K562 (cell line): ENCODE results near the gene KCNK1. TPM values are rescaled to one million over a fixed set of nuclear protein-coding genes. Genes with fewer than 3 reads are reported as not detected.

Experiments
- BRCA1 ChIP-seq, 2 experiments: fragments of 450-650 bp in 1 of 2; sonication (generic) in 1 of 2; formaldehyde crosslinking in 1 of 2; IDR thresholded peaks; 2 replicates each; pipeline versions ENCODE4 v1.5.0 to v1.6.1; 2017 to 2020; ENCODE audit warnings: mild to moderate bottlenecking in 1 of 2, missing genetic modification reagents in 1 of 2
- CBFB ChIP-seq: sonication (generic); formaldehyde crosslinking; IDR thresholded peaks from 2 replicates; pipeline ENCODE4 v1.4.0; 2020; ENCODE audit warnings: mild to moderate bottlenecking, missing genetic modification reagents
- DACH1 ChIP-seq: fragments of 450-650 bp; IDR thresholded peaks from 2 replicates; pipeline ENCODE4 v1.6.1; 2018; ENCODE audit not compliant: partially characterized antibody
- FOXJ2 ChIP-seq: fragments of 200-800 bp; sonication (Bioruptor generic); IDR thresholded peaks from 2 replicates; pipeline ENCODE4 v1.6.1; 2016; ENCODE audit warnings: missing genetic modification characterization, missing compliant biosample characterization
- GTF2A2 ChIP-seq: IDR thresholded peaks from 2 replicates; pipeline ENCODE4 v1.6.1; 2016; ENCODE audit warnings: mild to moderate bottlenecking, missing genetic modification characterization, missing compliant biosample characterization
- HLTF ChIP-seq: fragments of 450-650 bp; IDR thresholded peaks from 2 replicates; pipeline ENCODE4 v1.6.1; 2016
- HSF4 ChIP-seq: fragments of 250-450 bp; sonication (Bioruptor Pico); IDR thresholded peaks from 2 replicates; pipeline ENCODE4 v2.1.2; 2022; ENCODE audit warnings: mild to moderate bottlenecking, moderate library complexity, borderline replicate concordance
- KDM1A ChIP-seq, 2 experiments: fragments of 450-650 bp; IDR thresholded peaks; 2 replicates each; pipeline ENCODE4 v1.6.1; 2016; ENCODE audit warnings: mild to moderate bottlenecking in 2 of 2
- KDM5B ChIP-seq: fragments of 200-600 bp; sonication (generic); IDR thresholded peaks from 2 replicates; pipeline ENCODE4 v1.6.1; 2012; ENCODE audit warnings: low read depth, mild to moderate bottlenecking, moderate library complexity, low read length, control low read depth, inconsistent platforms; ENCODE audit not compliant: insufficient replicate concordance
- KHSRP ChIP-seq: fragments of 450-650 bp; IDR thresholded peaks from 2 replicates; pipeline ENCODE4 v1.6.1; 2017
- LCOR ChIP-seq: sonication (generic); formaldehyde crosslinking; IDR thresholded peaks from 2 replicates; pipeline ENCODE4 v1.8.0; 2022; ENCODE audit warnings: mild to moderate bottlenecking, missing genetic modification reagents
- MCM2 ChIP-seq: fragments of 450-650 bp; IDR thresholded peaks from 2 replicates; pipeline ENCODE4 v1.6.1; 2017; ENCODE audit warnings: low read depth, mild to moderate bottlenecking
- MITF ChIP-seq: IDR thresholded peaks from 2 replicates; pipeline ENCODE4 v1.6.1; 2014; ENCODE audit warnings: antibody characterized with exemption
- MTA3 ChIP-seq: fragments of 450-650 bp; formaldehyde crosslinking; IDR thresholded peaks from 2 replicates; pipeline ENCODE4 v1.6.1; 2017; ENCODE audit warnings: mild to moderate bottlenecking, borderline replicate concordance
- NFXL1 ChIP-seq: fragments of 450-650 bp; formaldehyde crosslinking; IDR thresholded peaks from 2 replicates; pipeline ENCODE4 v1.4.0; 2021; ENCODE audit warnings: mild to moderate bottlenecking
- RB1 ChIP-seq: fragments of 450-650 bp; IDR thresholded peaks from 2 replicates; pipeline ENCODE4 v1.6.1; 2017; ENCODE audit warnings: low read depth, mild to moderate bottlenecking
- RBM14 ChIP-seq: fragments of 200-400 bp; formaldehyde crosslinking; IDR thresholded peaks from 2 replicates; pipeline ENCODE4 v1.6.1; 2018; ENCODE audit warnings: low read depth, mild to moderate bottlenecking, low read length, moderate library complexity, borderline replicate concordance; ENCODE audit not compliant: insufficient read depth
- RHOXF2B ChIP-seq: fragments of 250-450 bp; sonication (Bioruptor Pico); conservative IDR thresholded peaks from 2 replicates; pipeline ENCODE4 v1.5.1; 2021
- TBP ChIP-seq: optimal IDR thresholded peaks from 2 replicates; pipeline ENCODE3; 2011; ENCODE audit warnings: low read depth, low read length, improper control_type of control experiment
- TRIM24 ChIP-seq, 2 experiments: fragments of 450-650 bp; IDR thresholded peaks; 2 replicates each; pipeline ENCODE4 v1.6.1; 2016
- ZBTB11 ChIP-seq, 3 experiments: fragments of 200-800 bp in 1 of 3; fragments of 250-450 bp in 1 of 3; fragments of 450-650 bp in 1 of 3; sonication (Bioruptor Pico) in 1 of 3; sonication (Bioruptor generic) in 1 of 3; formaldehyde crosslinking in 1 of 3; IDR thresholded peaks; 2 replicates each; pipeline versions ENCODE4 v1.6.1 to v1.8.0; 2016 to 2022; ENCODE audit warnings: mild to moderate bottlenecking in 2 of 3, missing genetic modification characterization in 2 of 3, missing compliant biosample characterization in 1 of 3, moderate library complexity in 1 of 3
- ZNF124 ChIP-seq: sonication (generic); formaldehyde crosslinking; IDR thresholded peaks from 2 replicates; pipeline ENCODE4 v1.8.1; 2022; ENCODE audit warnings: missing genetic modification reagents
- ZNF395 ChIP-seq: fragments of 200-800 bp; sonication (Bioruptor generic); IDR thresholded peaks from 2 replicates; pipeline ENCODE4 v1.6.1; 2017; ENCODE audit warnings: missing genetic modification characterization, missing compliant biosample characterization
- polyA plus RNA-seq, 8 experiments: library from polyadenylated mRNA; depleted of rRNA in 4 of 8; stranded (reverse) in 5 of 8; unstranded in 3 of 8; fragments of >200 nt; fragmentation: Nextera tagmentation in 2 of 8; fragmentation: Illumina TruSeq in 1 of 8; extraction: Ambion mirVana in 2 of 8; extraction: Trizol in 1 of 8; gene quantifications; 2 replicates each; pipeline versions ENCODE4 v1.2.1 to v1.2.3, GENCODE V29; 2011 to 2014; ENCODE audit warnings: inconsistent platforms in 1 of 8, missing spikeins in 1 of 8
- total RNA-seq, 7 experiments: library from RNA; depleted of rRNA in 6 of 7; stranded (reverse); fragments of >200 nt in 6 of 7; fragmentation: Illumina TruSeq in 2 of 7; extraction: Trizol in 2 of 7; gene quantifications; 2 replicates each; pipeline versions ENCODE4 v1.2.1 to v1.2.3, GENCODE V29; 2011 to 2021; ENCODE audit warnings: low replicate concordance in 1 of 7

KCNK1 gene
- total and polyA plus RNA-seq, 9 of the 15 experiments (the other 6 are each of a cell fraction or from before 2014, with no cell fraction given): 3.1 to 22.7 (median 6.0) TPM

- no peak for TF ChIP-seq RBM14
- TF ChIP-seq DACH1: peak; percentile 96
- no peak for TF ChIP-seq NFXL1 (CRISPR knock-in tag)
- TF ChIP-seq KDM1A (IDR thresholded peaks at IDR 0.05): peak; percentile 96 to 97
- TF ChIP-seq HLTF: peak; percentile 96
- TF ChIP-seq RHOXF2B (CRISPR knock-in tag): no peak
- TF ChIP-seq MTA3: peak; percentile 97
- 0 out of 2 replicates have a peak, but pooled peaks have one; percentile 65 for TF ChIP-seq CBFB (CRISPR knock-in tag)
- TF ChIP-seq MCM2: no peak
- no peak for TF ChIP-seq BRCA1 (IDR thresholded peaks at IDR 0.05)
- TF ChIP-seq BRCA1 (CRISPR knock-in tag; IDR thresholded peaks at IDR 0.05): no peak
- TF ChIP-seq RB1: 0 out of 2 replicates have a peak, but pooled peaks have one; percentile 46
- TF ChIP-seq HSF4: peak; percentile 90; the same call in 1 of the 2 replicates
- TF ChIP-seq ZNF124 (CRISPR knock-in tag): no peak
- peak in 1 of 3 experiments; percentile 84; a peak in 2 of 6 replicates for TF ChIP-seq ZBTB11 (CRISPR knock-in tag; IDR thresholded peaks at IDR 0.05)
- TF ChIP-seq ZNF395 (CRISPR knock-in tag): peak; percentile 94
- TF ChIP-seq LCOR (CRISPR knock-in tag): 0 out of 2 replicates have a peak, but pooled peaks have one; percentile 81
- TF ChIP-seq KHSRP: peak; percentile 72
- TF ChIP-seq KDM5B: no peak
- TF ChIP-seq TBP: peak; percentile 55
- peak; percentile 100 for TF ChIP-seq FOXJ2 (tag)
- peak; percentile 72; the same call in 1 of the 2 replicates for TF ChIP-seq MITF
- no peak for TF ChIP-seq GTF2A2 (tag)
- peak; percentile 97 to 99 for TF ChIP-seq TRIM24 (IDR thresholded peaks at IDR 0.05)
Observed at GRCh38 chr1:233635765-233636502, 22.0 kb downstream of the KCNK1 start (continued).
